ENCODE data around the gene LDLRAD3.

GRCh38 chr11:36024716-36025115, 80.9 kb downstream of the LDLRAD3 start:
- TF ChIP-seq CTCF (conservative IDR thresholded peaks at IDR 0.05; ENCODE audit: low read depth, low read length) (no peak), EZH2 (IDR thresholded peaks at IDR 0.05; ENCODE audit: low read length, unreplicated experiment) (no peak), EZH2phosphoT487 (IDR thresholded peaks at IDR 0.05; ENCODE audit: borderline replicate concordance, low read length) (no peak)

All from PC-3 (cell line).